Renal cortex interstitium (tissue), 11 donors: ENCODE data around the gene CRTC3. TPM values are rescaled to one million over a fixed set of nuclear protein-coding genes. Genes with fewer than 3 reads are reported as not detected.
"Not testable (repeated sequence)": the region's sequence is repeated elsewhere in the genome, so short reads cannot be mapped to it uniquely, and the experiment has no call there.

Source experiments
- DNase-seq, 11 donors: peaks; one replicate each; pipeline ENCODE4 v3.0.0-alpha.2; 2013; ENCODE audit warnings: low read depth in 9 of 11, low spot score in 4 of 11; ENCODE audit errors: extremely low read depth in 1 of 11
- polyA plus RNA-seq, 3 donors: library from polyadenylated mRNA; unstranded; fragments of 120-200 nt; gene quantifications; one replicate each; pipeline ENCODE4 v1.2.1, GENCODE V29; 2013; ENCODE audit not compliant: insufficient read length in 3 of 3

Gene CRTC3
- polyA plus RNA-seq, 3 donors, result 29.1 to 35.4 (median 32.5) TPM

GRCh38 chr15:90681056-90681455, 151.3 kb downstream of the CRTC3 start:
- no peak for DNase-seq

DNA sequence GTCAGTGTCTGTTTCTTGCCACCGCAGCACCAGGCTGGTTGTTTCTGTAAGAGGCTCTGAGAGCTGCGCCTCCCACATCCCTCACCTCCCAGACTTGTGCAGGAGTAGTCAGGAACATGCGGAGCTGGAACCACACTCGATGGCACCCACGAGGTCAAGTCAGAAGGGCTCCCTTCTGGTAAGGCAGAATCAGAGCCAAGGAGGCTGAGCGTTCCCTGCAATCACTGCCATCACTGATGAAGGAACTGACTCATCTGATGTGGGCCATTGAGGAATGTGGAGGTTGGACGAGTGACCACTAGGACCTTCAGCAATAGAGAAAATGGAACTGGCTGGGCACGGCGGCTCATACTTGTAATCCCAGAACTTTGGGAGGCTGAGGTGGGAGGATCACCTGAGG, 151.8 kb downstream of the CRTC3 start:
- DNase-seq, result no peak

DNA sequence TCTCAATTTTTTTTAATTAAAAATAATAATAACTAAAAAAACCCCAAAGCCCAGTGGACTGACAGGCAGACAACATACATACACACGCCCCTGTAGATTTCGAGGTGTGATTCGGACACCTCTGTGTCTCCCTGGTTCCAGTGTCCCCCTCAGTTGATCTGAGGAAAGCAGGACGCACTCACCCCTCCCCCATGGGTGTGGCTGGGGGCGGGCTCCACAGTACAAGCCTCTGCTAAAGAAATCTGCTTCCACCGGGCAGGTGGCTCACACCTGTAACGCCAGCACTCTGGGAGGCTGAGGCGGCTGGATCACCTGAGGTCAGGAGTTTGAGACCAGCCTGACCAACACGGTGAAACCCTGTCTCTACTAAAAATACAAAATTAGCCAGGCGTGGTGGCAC, 153.6 kb downstream of the CRTC3 start:
- no peak for DNase-seq

DNA sequence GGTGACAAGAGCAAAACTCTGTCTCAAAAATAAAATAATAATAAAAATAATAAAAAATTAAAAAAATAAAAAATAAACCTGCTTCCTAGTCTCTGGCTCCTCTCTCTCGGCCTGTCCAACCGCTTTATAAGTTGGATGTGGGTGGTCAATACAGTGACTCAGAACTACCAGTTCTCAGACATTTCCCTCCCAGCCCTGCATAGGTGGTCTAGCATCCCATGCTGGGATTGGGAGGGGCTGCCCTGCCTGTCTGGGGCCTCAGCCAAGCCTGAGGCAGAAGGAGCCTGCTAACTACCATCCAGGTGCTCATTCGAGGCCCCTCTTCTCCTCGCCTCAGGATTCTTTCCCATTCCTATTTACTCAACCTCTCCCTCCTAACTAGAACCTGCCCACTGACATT, 154.2 kb downstream of the CRTC3 start:
- no peak for DNase-seq

GRCh38 chr15:90684281-90684680, 154.6 kb downstream of the CRTC3 start:
- DNase-seq, result peak in 3 of 11 donors; percentile 12 to 34 (median 17)

DNA sequence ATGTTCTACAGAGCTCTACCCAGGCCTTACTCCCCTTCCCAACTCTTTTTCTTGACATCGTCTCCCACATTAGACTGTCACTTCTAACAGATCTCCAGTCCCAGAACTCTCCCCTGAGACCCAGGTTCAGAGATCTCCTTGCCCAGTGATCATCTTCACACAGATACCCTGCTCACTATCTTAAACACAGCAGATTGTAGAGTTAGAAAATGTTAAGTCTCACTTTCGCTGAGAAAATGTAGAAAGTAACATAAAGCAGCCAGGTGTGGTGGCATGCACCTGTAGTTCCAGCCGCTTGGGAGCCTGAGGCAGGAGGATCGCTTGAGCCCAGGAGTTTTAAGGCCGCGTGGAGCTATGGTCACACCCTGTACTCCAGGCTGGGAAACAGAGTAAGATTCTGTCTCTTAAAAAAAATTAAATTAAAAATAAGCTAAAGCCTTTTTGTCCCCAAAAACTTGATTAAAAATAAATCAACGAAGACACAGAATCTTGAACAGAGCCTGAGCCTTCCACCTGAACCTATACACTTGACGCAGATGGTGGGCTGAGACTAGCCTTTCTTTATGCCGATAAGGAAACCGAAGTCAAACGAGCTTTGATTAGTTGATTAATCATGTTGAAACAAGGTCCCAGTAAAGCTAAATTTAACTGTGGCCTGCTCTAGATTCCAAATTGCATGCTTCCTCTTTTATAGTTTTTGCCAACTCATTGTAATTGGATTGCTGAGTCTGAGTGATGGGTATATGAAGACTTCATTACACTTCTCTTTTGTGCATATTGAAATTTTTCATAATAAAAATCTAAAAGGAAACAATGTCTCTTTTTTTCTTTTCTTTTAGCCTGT, 156.1 kb downstream of the CRTC3 start:
- no peak for DNase-seq

- no peak for DNase-seq
These were observed 156.9 kb downstream of the CRTC3 start for GRCh38 chr15:90686435-90687218.

DNA sequence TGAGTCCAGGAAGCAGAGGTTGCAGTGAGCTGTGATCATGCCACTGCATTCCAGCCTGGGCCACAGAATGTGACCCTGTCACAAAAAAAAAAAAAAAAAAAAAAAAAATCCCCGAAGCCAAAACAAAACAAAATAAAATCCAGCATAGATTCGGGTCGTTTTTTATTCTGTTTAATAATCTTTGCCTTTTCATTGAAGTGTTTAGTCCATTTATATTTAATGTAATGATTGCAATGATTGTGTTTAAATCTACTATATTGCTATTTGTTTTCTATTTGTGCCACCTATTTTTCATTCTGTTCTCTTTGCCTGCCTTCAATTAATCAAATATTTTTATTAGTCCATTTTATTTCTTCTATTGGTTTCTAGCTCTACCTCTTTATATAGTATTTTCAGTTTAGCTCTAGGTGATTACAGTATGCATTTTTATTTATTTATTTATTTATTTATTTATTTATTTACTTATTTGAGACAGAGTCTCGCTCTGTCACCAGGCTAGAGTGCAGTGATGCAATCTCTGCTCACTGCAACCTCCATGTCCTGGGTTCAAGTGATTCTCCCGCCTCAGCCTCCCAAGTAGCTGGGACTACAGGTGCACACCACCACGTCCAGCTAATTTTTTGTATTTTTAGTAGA, 159.7 kb downstream of the CRTC3 start:
- not testable (repeated sequence) for DNase-seq

GRCh38 chr15:90690585-90690984, 160.9 kb downstream of the CRTC3 start:
- DNase-seq, result no peak

DNA sequence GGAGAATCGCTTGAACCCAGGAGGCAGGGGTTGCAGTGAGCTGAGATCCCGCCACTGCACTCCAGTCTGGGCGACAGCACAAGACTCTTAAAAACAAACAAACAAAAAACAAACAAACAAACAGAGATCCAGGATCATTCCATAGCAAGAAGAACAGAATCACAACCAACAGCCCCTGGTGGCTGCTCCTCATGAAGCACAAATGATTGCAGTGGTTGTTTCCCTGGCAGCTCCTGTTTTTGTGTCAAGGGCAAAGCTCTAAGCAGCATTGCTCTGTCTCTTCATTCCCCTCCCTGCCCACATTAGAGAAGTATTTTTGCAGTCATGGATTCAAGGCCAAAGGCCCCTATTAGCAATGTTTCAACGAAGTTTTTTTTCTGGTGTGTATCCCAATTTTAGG, 161.6 kb downstream of the CRTC3 start:
- DNase-seq, result peak in 1 of 11 donors; percentile 4

- DNase-seq, result no peak
These were observed 162.5 kb downstream of the CRTC3 start for GRCh38 chr15:90691982-90692773.

Other genes starting within 250 kb of the CRTC3 start
- gene ZNF774, start 177.6 kb upstream of the CRTC3 start, polyA plus RNA-seq, result 1 to 10 TPM; 4.0 to 5.1 (median 4.6) TPM
- 100 to 1,000 TPM; 150 to 171 (median 154) TPM for gene IQGAP1, start 141.7 kb upstream of the CRTC3 start, polyA plus RNA-seq
- 10 to 100 TPM; 10.4 to 12.2 (median 11.5) TPM for gene BLM, start 187.4 kb downstream of the CRTC3 start, polyA plus RNA-seq